Measurements from ENCODE around the gene CAPN8.

- TF ChIP-seq CTCF (IDR thresholded peaks at IDR 0.05): no peak
- TF ChIP-seq EP300 (IDR thresholded peaks at IDR 0.05): no peak
- TF ChIP-seq POLR2AphosphoS5 (IDR thresholded peaks at IDR 0.05): no peak
- TF ChIP-seq POLR2A (IDR thresholded peaks at IDR 0.05): no peak
These were observed 107.0 kb downstream of the CAPN8 start for GRCh38 chr1:223558512-223558911.
